GM12873 (cell line): Measurements from ENCODE around the gene SNX20.

Experiments
- TF ChIP-seq, protein P1 (sequence below): IDR thresholded peaks from 2 replicates; pipeline ENCODE4 v1.5.1; 2012; ENCODE audit warnings: low read depth, mild to moderate bottlenecking, moderate library complexity, low read length, control low read depth; ENCODE audit not compliant: insufficient read depth; ENCODE audit errors: missing control alignments

Gene SNX20

DNA sequence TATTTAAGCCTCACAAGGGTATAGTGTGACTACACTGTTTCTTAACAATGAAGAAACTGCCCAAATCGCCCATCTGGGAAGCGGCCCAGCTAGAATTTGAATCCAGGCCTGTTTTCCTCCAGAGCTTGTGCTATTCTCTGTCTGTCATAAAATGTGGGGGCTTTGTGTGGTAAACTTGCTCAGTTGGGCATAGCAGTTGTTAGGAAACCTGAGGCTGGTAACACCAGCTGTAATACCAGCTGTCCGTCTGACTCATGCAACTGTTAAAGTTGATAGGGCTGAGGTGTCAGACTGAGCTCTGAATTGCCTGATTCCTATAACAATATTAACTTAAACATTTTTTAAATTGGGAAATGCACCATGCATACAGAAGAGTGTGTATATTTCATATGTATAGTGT is 21.6 kb upstream of the SNX20 start:
- TF ChIP-seq, protein P1, sequence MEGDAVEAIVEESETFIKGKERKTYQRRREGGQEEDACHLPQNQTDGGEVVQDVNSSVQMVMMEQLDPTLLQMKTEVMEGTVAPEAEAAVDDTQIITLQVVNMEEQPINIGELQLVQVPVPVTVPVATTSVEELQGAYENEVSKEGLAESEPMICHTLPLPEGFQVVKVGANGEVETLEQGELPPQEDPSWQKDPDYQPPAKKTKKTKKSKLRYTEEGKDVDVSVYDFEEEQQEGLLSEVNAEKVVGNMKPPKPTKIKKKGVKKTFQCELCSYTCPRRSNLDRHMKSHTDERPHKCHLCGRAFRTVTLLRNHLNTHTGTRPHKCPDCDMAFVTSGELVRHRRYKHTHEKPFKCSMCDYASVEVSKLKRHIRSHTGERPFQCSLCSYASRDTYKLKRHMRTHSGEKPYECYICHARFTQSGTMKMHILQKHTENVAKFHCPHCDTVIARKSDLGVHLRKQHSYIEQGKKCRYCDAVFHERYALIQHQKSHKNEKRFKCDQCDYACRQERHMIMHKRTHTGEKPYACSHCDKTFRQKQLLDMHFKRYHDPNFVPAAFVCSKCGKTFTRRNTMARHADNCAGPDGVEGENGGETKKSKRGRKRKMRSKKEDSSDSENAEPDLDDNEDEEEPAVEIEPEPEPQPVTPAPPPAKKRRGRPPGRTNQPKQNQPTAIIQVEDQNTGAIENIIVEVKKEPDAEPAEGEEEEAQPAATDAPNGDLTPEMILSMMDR, result no peak

DNA sequence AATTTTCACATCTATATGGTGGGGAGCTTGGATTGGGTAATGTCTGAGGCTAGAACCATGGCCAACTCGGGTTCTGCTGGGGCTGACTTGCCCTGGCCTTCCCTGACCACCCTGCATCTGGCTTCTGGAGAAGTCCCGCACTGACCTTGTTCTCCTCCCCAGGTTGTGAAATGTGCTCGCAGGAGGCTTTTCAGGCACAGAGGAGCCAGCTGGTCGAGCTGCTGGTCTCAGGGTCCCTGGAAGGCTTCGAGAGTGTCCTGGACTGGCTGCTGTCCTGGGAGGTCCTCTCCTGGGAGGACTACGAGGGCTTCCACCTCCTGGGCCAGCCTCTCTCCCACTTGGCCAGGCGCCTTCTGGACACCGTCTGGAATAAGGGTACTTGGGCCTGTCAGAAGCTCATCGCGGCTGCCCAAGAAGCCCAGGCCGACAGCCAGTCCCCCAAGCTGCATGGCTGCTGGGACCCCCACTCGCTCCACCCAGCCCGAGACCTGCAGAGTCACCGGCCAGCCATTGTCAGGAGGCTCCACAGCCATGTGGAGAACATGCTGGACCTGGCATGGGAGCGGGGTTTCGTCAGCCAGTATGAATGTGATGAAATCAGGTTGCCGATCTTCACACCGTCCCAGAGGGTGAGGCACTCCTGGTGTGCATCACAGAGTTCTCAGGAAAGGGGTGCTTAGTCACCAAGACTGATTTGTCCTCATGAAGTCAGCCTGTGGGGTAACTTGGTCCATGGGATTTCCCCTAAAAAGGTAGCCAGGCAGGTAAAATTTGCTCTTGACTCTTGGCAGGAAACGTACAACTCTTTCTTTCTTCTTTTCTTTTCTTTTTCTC is 18.4 kb upstream of the SNX20 start:
- TF ChIP-seq, protein P1, result no peak

DNA sequence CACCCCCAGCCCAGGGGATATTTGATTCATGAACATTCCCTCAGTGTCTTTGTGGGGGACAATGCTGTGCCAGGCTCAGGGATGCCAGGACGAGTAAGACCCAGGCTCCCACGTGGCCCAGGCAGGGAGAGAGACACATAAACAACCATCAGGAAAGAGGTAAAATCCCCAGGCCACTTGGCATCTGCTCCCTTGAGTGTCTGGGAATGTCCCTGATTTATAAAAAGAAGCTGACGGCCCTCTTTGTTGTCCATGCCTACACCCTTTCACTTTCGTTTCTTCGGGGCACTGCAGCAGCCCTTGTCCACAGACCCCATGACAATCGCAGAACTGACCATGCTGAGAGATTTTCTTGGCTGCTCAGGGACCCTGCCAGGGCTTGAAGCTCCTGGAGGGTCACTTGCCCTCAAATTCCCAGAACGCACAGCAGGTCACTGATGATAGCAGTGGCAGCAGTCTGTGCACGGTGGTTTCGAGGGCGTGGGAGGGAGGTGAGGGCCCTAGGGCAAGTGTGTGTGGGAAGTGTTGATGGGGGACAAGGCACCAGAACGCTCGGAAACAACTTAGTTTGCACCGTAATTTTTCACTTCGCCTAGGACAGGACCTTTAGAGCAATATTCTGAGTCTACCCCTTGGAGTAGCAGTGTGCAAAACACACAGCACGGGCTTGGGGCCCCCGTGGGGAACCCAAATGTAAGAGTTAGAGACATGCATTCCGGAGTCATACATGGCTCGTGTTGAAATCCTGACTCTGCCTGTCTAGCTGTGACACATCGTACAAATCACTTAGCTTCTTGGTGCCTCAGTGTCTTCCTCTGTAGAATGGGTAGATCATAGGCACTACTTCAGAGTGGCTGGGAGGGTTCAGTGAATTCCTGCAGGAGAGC is 17.0 kb upstream of the SNX20 start:
- TF ChIP-seq, protein P1, result no peak

DNA sequence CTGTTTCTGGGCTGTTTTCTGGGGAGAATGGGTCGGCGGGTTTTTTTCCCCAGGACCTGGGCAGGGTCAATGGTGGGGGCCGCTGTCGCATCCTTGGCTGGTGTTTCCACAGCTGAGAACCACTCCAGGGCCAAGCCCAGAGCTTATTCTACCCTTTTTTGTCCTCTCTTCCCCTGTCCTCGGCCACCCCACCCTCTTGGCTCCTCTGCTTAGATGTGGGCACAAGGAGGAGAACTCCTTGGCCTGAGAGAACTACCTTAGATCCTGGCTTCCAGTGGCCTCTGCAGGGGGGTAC is 16.3 kb upstream of the SNX20 start:
- TF ChIP-seq, protein P1, result no peak

DNA sequence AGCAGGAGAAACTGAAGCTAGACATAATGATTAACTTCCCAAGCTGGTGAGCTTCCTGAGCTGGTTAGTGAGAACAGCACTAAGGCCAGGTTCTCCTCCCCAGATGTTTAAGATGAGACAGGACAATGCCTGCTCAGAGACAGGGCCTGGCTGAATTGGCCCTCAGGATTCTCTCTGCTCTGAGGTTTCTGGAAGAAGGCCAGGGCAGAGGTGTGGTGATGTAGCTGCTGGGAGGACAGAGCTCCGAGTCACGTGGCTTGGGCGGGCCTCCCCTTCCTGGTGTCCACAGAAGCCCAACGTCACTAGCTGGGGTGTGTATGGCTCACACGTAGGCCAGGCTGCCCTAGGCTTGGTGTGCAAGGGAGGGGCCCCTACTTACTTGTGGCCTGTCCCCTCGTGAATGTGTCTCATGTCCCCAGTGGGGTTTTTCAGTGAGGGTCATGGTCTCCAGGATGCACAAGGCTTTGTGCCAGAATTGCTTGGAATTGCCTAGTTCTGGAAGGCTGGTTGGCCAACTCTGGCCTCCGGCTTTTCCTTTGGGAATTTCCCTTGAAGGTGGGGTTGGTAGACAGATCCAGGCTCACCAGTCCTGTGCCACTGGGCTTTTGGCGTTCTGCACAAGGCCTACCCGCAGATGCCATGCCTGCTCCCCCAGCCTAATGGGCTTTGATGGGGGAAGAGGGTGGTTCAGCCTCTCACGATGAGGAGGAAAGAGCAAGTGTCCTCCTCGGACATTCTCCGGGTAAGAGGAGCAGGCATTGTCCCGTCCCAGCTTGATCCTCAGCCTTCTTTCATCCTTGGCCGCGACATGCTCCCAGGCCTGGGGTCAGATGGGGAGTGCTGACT is 15.7 kb upstream of the SNX20 start:
- TF ChIP-seq, protein P1, result no peak

DNA sequence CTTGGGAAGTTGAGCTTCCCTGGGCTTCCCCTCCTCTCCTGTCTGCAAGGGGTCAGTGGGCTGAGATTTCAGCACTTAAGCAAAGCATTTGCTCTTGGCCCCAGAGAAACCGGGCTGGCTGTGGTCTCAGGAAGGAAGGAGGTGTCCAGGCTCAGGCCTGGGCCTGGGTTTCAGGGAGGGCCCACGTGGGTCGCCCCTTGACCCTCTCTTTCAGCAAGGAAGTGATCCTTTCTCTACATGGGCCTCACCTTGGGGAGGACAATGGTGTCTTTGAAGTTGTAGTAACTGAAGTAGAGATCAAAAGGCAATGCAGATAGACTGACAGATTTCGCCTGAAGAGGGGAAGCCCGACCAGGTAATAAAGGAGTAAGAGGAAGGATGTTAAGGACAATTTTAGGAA is 15.0 kb upstream of the SNX20 start:
- TF ChIP-seq, protein P1, result no peak
